Adrenal gland (tissue), 12 donors: ENCODE results near the gene ZNF618. TPM values are rescaled to one million over a fixed set of nuclear protein-coding genes. Genes with fewer than 3 reads are reported as not detected.

Experiments used
- DNase-seq, 7 donors: peaks; one replicate each; pipeline ENCODE4 v3.0.0-alpha.2; 2019 to 2020
- H3K27ac ChIP-seq, 5 donors: fragments of 200-600 bp; sonication (generic) in 4 of 5; 1 replicate in 3 of 5; 2 replicates in 2 of 5; pipeline versions ENCODE4 v1.5.1 to v1.8.0; 2016 to 2020; ENCODE audit warnings: mild to moderate bottlenecking in 1 of 5
- H3K27me3 ChIP-seq: fragments of 200-600 bp; 2 replicates; pipeline ENCODE4 v1.8.0; 2021
- H3K36me3 ChIP-seq, 2 donors: fragments of 200-600 bp; replicated peaks in 1 of 2; 1 replicate in 1 of 2; 2 replicates in 1 of 2; pipeline versions ENCODE4 v1.5.1 to v1.8.0; 2018 to 2022
- H3K4me1 ChIP-seq, 2 donors: fragments of 200-600 bp; replicated peaks in 1 of 2; 1 replicate in 1 of 2; 2 replicates in 1 of 2; pipeline versions ENCODE4 v1.5.1 to v1.8.0; 2018 to 2021
- H3K4me3 ChIP-seq, 4 donors: fragments of 200-600 bp; sonication (generic) in 3 of 4; one replicate each; pipeline ENCODE4 v1.5.1; 2016 to 2018
- H3K9me3 ChIP-seq, 3 donors: fragments of 200-600 bp; sonication (generic) in 1 of 3; replicated peaks in 1 of 3; 1 replicate in 2 of 3; 2 replicates in 1 of 3; pipeline versions ENCODE4 v1.5.1 to v1.8.0; 2016 to 2021
- POLR2A ChIP-seq, 2 donors: fragments of 450-650 bp; IDR thresholded peaks; one replicate each; pipeline ENCODE4 v1.6.1; 2017; ENCODE audit warnings: antibody characterized with exemption in 2 of 2, mild to moderate bottlenecking in 2 of 2, moderate library complexity in 1 of 2
- WGBS, 4 donors: extraction: QIAGEN DNeasy Blood & Tissue Kit in 2 of 4; methylation state at CpG; one replicate each; pipeline versions ENCODE4 v1.1.5 to v1.1.7; 2013 to 2017; 5-methylcytosine and 5-hydroxymethylcytosine counted together
- intact Hi-C, 2 donors: fragments of 100-400 bp; cut with DNase I; formaldehyde crosslinking; loops; one replicate each; pipeline versions ENCODE4 v1.14.1 to v1.15.0; 2022 to 2023
- polyA plus RNA-seq, 3 donors: library from polyadenylated mRNA; stranded (reverse); fragments of 200-250 nt in 2 of 3; fragments of 350-450 nt in 1 of 3; fragmentation: Illumina TruSeq in 1 of 3; extraction: RNeasy Lipid Tissue Mini Kit (QIAGEN cat#74804) in 1 of 3; gene quantifications; one replicate each; pipeline ENCODE4 v1.2.3, GENCODE V29; 2013 to 2014
- total RNA-seq, 9 donors: library from RNA; depleted of rRNA in 4 of 9; stranded (reverse); fragments of >200 nt in 4 of 9; fragments of 120-200 nt in 1 of 9; fragmentation: NEBNext Ultra II Directional in 1 of 9; extraction: Animal tissue kit (Norgen Biotek cat#: 25700) in 1 of 9; gene quantifications; one replicate each; pipeline versions ENCODE4 v1.1.0 to v1.2.4, GENCODE V29; 2013 to 2023
- TF ChIP-seq, protein P1 (sequence below), 6 experiments: fragments of 450-650 bp in 4 of 6; fragments of 200-600 bp in 2 of 6; sonication (generic) in 1 of 6; IDR thresholded peaks; 1 replicate in 5 of 6; 2 replicates in 1 of 6; pipeline versions ENCODE4 v1.5.1 to v1.8.0; 2016 to 2021; ENCODE audit warnings: antibody characterized with exemption in 6 of 6, mild to moderate bottlenecking in 2 of 6, moderate library complexity in 1 of 6
- donor health status: healthy with polysubstance abuse.
- donor health status: Bipolar disorder and iron deficiency.
- donor health status: DM: yes; HTN: yes; CAD: no.
- donor health status: DM: no; HTN: no; CAD: no.
- donor health status: DM: no; HTN: no; CAD: no.
- donor health status: DM: yes; HTN: yes; CAD: no.

ZNF618 gene
- total and polyA plus RNA-seq, 12 donors, result 4.5 to 21.3 (median 9.9) TPM

GRCh38 chr9:114015607-114016006 is 139.5 kb downstream of the ZNF618 start:
- Histone ChIP-seq H3K27ac (no peak overlapping the region), H3K4me3 (no peak overlapping the region), H3K9me3 (no peaks in the 10 kb centered on the region), H3K27me3 (no peaks in the 10 kb centered on the region), H3K36me3 (peaks cover 0 to 8% of the 10 kb centered on the region in 2 donors), H3K4me1 (peaks cover 5% of the 10 kb centered on the region in 2 donors)
- 95 to 99% (median 97%) methylated on average over 2 of the region's 2 CpGs for WGBS, 4 donors
- DNase-seq, result no peak
- TF ChIP-seq, protein P1, sequence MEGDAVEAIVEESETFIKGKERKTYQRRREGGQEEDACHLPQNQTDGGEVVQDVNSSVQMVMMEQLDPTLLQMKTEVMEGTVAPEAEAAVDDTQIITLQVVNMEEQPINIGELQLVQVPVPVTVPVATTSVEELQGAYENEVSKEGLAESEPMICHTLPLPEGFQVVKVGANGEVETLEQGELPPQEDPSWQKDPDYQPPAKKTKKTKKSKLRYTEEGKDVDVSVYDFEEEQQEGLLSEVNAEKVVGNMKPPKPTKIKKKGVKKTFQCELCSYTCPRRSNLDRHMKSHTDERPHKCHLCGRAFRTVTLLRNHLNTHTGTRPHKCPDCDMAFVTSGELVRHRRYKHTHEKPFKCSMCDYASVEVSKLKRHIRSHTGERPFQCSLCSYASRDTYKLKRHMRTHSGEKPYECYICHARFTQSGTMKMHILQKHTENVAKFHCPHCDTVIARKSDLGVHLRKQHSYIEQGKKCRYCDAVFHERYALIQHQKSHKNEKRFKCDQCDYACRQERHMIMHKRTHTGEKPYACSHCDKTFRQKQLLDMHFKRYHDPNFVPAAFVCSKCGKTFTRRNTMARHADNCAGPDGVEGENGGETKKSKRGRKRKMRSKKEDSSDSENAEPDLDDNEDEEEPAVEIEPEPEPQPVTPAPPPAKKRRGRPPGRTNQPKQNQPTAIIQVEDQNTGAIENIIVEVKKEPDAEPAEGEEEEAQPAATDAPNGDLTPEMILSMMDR (IDR thresholded peaks at IDR 0.05), result no peak
- TF ChIP-seq POLR2A (IDR thresholded peaks at IDR 0.05), result no peak
- intact Hi-C loops, result no loop called here

GRCh38 chr9:114016101-114016500 is 140.0 kb downstream of the ZNF618 start:
- intact Hi-C loops, result no loop called here
- WGBS, 4 donors, result 92 to 96% (median 93%) methylated on average over 6 of the region's 6 CpGs
- Histone ChIP-seq H3K9me3 (no peaks in the 10 kb centered on the region), H3K4me1 (no peaks in the 10 kb centered on the region), H3K4me3 (no peak overlapping the region), H3K27ac (no peak overlapping the region), H3K36me3 (peaks cover 0 to 8% of the 10 kb centered on the region in 2 donors), H3K27me3 (no peaks in the 10 kb centered on the region)
- DNase-seq, result peak in 3 of 7 donors; percentile 6 to 41 (median 11)
- TF ChIP-seq, protein P1 (IDR thresholded peaks at IDR 0.05), result no peak
- TF ChIP-seq POLR2A (IDR thresholded peaks at IDR 0.05), result no peak

DNA sequence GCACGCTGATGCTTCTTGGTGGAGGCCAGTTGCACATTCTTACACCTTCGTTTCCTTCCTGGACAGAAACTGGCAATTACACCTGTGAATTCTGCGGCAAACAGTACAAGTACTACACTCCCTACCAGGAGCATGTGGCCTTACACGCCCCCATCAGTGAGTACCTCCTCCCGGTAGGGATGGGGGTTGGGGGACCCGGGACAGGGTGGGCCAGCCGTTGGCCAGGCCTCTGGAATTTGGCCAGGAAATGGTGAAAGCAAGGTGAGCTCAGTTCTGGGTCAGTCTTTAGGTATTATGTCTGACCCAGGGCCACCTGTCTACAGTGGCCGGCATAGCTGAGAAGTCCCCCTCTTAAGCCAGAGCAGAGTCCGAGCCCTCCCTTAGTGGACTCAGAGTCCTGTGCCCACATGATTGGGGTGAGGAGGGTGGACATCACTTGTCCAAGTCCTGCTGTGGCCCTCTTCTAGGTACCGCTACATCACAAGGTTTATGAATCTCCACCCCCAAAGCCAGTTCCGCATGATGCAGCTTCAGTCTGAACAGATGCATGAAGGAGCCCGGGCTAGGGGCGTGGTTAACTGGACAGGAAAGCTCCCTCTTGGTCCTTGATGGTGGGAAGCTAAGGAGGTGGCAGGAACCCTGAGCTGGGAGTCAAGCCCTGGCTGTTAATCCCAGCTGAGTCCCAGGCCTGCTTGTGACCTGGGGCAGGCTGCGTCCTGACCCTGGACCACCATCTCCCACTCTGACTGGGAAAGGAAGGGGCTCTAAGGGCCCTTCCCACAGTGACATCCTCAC is 140.7 kb downstream of the ZNF618 start:
- no peak overlapping the region for H3K4me3 ChIP-seq
- H3K4me1 ChIP-seq, result no peaks in the 10 kb centered on the region
- H3K27me3 ChIP-seq, result no peaks in the 10 kb centered on the region
- H3K27ac ChIP-seq, result no peak overlapping the region
- peaks cover 0 to 8% of the 10 kb centered on the region in 2 donors for H3K36me3 ChIP-seq
- intact Hi-C loops, result no loop called here
- TF ChIP-seq POLR2A (IDR thresholded peaks at IDR 0.05), result no peak
- TF ChIP-seq, protein P1 (IDR thresholded peaks at IDR 0.05), result no peak
- 91 to 95% (median 93%) methylated on average over 10 to 14 of the region's 14 CpGs for WGBS, 4 donors
- no peaks in the 10 kb centered on the region for H3K9me3 ChIP-seq
- peak in 4 of 7 donors; percentile 8 to 35 (median 15) for DNase-seq

- Histone ChIP-seq H3K4me1 (no peaks in the 10 kb centered on the region), H3K27ac (no peak overlapping the region), H3K36me3 (peaks cover 0 to 8% of the 10 kb centered on the region in 2 donors), H3K9me3 (peaks cover 0 to 4% (median 4%) of the 10 kb centered on the region in 3 donors), H3K27me3 (no peaks in the 10 kb centered on the region), H3K4me3 (no peak overlapping the region)
- 86 to 88% (median 86%) methylated on average over 6 of the region's 6 CpGs for WGBS, 4 donors
- DNase-seq, result peak in 4 of 7 donors; percentile 7 to 35 (median 12)
- intact Hi-C loops, result no loop called here
- TF ChIP-seq POLR2A (IDR thresholded peaks at IDR 0.05), result no peak
Measured at GRCh38 chr9:114017741-114018715, 141.9 kb downstream of the ZNF618 start.
